Measurements from ENCODE around the gene NEUROD6. TPM values are rescaled to one million over a fixed set of nuclear protein-coding genes. Genes with fewer than 3 reads are reported as not detected.

Gene NEUROD6
- polyA plus RNA-seq, 3 donors, result not detected

- no peak overlapping the region for H3K27ac ChIP-seq (ENCODE audit: low read depth, low read length)
- WGBS, 3 donors, result 67 to 82% (median 69%) methylated on average over 7 of the region's 7 CpGs
Measured at GRCh38 chr7:31302356-31302755, 38.2 kb downstream of the NEUROD6 start.

GRCh38 chr7:31299336-31299735 lies 41.2 kb downstream of the NEUROD6 start:
- WGBS, 3 donors, result 39 to 69% (median 59%) methylated on average over 1 of the region's 1 CpG
- no peak overlapping the region for H3K27ac ChIP-seq (ENCODE audit: low read depth, low read length)

GRCh38 chr7:31290601-31291000 lies 49.9 kb downstream of the NEUROD6 start:
- H3K27ac ChIP-seq (ENCODE audit: low read depth, low read length), result no peak overlapping the region
- WGBS, 3 donors, result 67 to 95% (median 81%) methylated on average over 2 of the region's 2 CpGs

Other genes with a start within 250 kb of the NEUROD6 start
- gene ITPRID1, start 173.4 kb upstream of the NEUROD6 start, polyA plus RNA-seq, result not detected

Data from adipose tissue (tissue), 3 donors.